HepG2 (cell line): ENCODE results near the gene SASS6. TPM values are rescaled to one million over a fixed set of nuclear protein-coding genes. Genes with fewer than 3 reads are reported as not detected.

ENCODE experiments used
- ATAC-seq: fragments of 200-7000 bp; cut with Tn5 transposase; 3 replicates; pipeline ENCODE4 v1.9.1; 2020; ENCODE audit warnings: mild to moderate bottlenecking, moderate library complexity
- BruUV-seq: library from RNA; stranded (reverse); fragments of 400-500 nt; replicated peaks from 2 replicates; lab custom pipeline; 2021; lab: Mats Ljungman, UMichigan
- CTCF ChIA-PET: fragments of 300-600 bp; formaldehyde crosslinking; extraction: SDS; loops from one replicate; lab custom pipeline; 2021; ENCODE audit warnings: low total read pairs, inconsistent platforms, low intra/inter-chr PET ratio; lab: Yijun Ruan, JAX
- POLR2A ChIA-PET: fragments of 350-600 bp; sonication (Branson Sonifier 250); formaldehyde crosslinking; loops from one replicate; lab custom pipeline; 2020; ENCODE audit warnings: antibody characterized with exemption, inconsistent platforms; lab: Yijun Ruan, JAX
- DNase-seq: peaks from one replicate; pipeline ENCODE4 v3.0.0-alpha.2; 2015; ENCODE audit warnings: low spot score
- FAIRE-seq: peaks from 3 replicates; lab custom pipeline; 2011; peaks lifted over from hg19 to GRCh38; lab: Jason Lieb, UNC
- H2AFZ ChIP-seq: one replicate; pipeline ENCODE4 v1.6.1; 2011; ENCODE audit warnings: low read length, inconsistent platforms
- H3K27ac ChIP-seq: fragments of 300-600 bp; 3 replicates; pipeline ENCODE4 v1.8.0; 2011; ENCODE audit warnings: mixed run types, mild to moderate bottlenecking, mixed read lengths, low read length, inconsistent platforms; ENCODE audit not compliant: insufficient read depth; ENCODE audit errors: extremely low read length
- H3K27me3 ChIP-seq, 2 experiments: fragments of 200-600 bp in 1 of 2; 2 replicates in 1 of 2; 3 replicates in 1 of 2; pipeline versions ENCODE4 v1.6.0 to v1.8.0; 2011; ENCODE audit warnings: low read length in 2 of 2, mild to moderate bottlenecking in 2 of 2, moderate library complexity in 2 of 2, inconsistent platforms in 1 of 2; ENCODE audit not compliant: insufficient read depth in 2 of 2, control insufficient read depth in 1 of 2
- H3K36me3 ChIP-seq, 2 experiments: fragments of 200-600 bp in 1 of 2; replicated peaks in 1 of 2; 2 replicates in 1 of 2; 3 replicates in 1 of 2; pipeline versions ENCODE4 v1.5.1 to v1.8.0; 2011; ENCODE audit warnings: low read length in 2 of 2, inconsistent platforms in 1 of 2; ENCODE audit not compliant: insufficient read depth in 2 of 2, control insufficient read depth in 1 of 2
- H3K4me1 ChIP-seq: 2 replicates; pipeline ENCODE4 v1.5.1; 2012; ENCODE audit warnings: low read length, inconsistent platforms; ENCODE audit not compliant: insufficient read depth
- H3K4me2 ChIP-seq: 2 replicates; pipeline ENCODE4 v1.6.0; 2011; ENCODE audit warnings: low read depth, low read length, inconsistent platforms
- H3K4me3 ChIP-seq, 3 experiments: fragments of 200-600 bp in 1 of 3; sonication (generic), shearing (Covaris generic) in 1 of 3; replicated peaks in 1 of 3; 2 replicates each; pipeline ENCODE4 v1.5.1; 2011 to 2016; ENCODE audit warnings: low read length in 3 of 3, inconsistent platforms in 2 of 3, low read depth in 2 of 3, mild to moderate bottlenecking in 2 of 3, control low read depth in 1 of 3, mixed read lengths in 1 of 3; ENCODE audit not compliant: insufficient read depth in 1 of 3
- H3K79me2 ChIP-seq: one replicate; pipeline ENCODE4 v1.6.1; 2011; ENCODE audit warnings: low read length, inconsistent platforms; ENCODE audit not compliant: insufficient read depth
- H3K9ac ChIP-seq: 2 replicates; pipeline ENCODE4 v1.6.0; 2011; ENCODE audit warnings: mild to moderate bottlenecking, low read depth, low read length, inconsistent platforms; ENCODE audit not compliant: insufficient read depth
- H3K9me3 ChIP-seq: 2 replicates; pipeline ENCODE4 v1.5.1; 2012; ENCODE audit warnings: mild to moderate bottlenecking, low read length
- H4K20me1 ChIP-seq: 2 replicates; pipeline ENCODE4 v1.6.0; 2011; ENCODE audit warnings: inconsistent platforms, mild to moderate bottlenecking, low read length, moderate library complexity; ENCODE audit not compliant: insufficient read depth
- CC2D1A ChIP-seq: sonication (generic); formaldehyde crosslinking; IDR thresholded peaks from 2 replicates; pipeline ENCODE4 v1.8.1; 2023; ENCODE audit warnings: mild to moderate bottlenecking, missing genetic modification reagents
- FUBP1 ChIP-seq: sonication (generic); formaldehyde crosslinking; IDR thresholded peaks from 2 replicates; pipeline ENCODE4 v1.5.1; 2020; ENCODE audit warnings: missing genetic modification reagents, mild to moderate bottlenecking, borderline replicate concordance
- GABPA ChIP-seq, 2 experiments: IDR thresholded peaks; 2 replicates each; pipeline ENCODE4 v1.6.1; 2011 to 2016; ENCODE audit warnings: low read depth in 2 of 2, low read length in 1 of 2, missing biosample characterization in 1 of 2, missing genetic modification characterization in 1 of 2
- JUN ChIP-seq: sonication (generic); formaldehyde crosslinking; IDR thresholded peaks from 2 replicates; pipeline ENCODE4 v1.4.0; 2020; ENCODE audit warnings: mild to moderate bottlenecking, missing genetic modification reagents
- LCORL ChIP-seq, 2 experiments: fragments of 450-650 bp in 1 of 2; sonication (generic) in 1 of 2; formaldehyde crosslinking in 1 of 2; IDR thresholded peaks; 2 replicates each; pipeline versions ENCODE4 v1.5.0 to v1.6.1; 2017 to 2020; ENCODE audit warnings: antibody characterized with exemption in 1 of 2, missing genetic modification reagents in 1 of 2
- MATR3 ChIP-seq: sonication (generic); formaldehyde crosslinking; IDR thresholded peaks from 2 replicates; pipeline ENCODE4 v1.4.0; 2020; ENCODE audit warnings: missing genetic modification reagents
- PBX2 ChIP-seq: IDR thresholded peaks from 2 replicates; pipeline ENCODE4 v1.6.1; 2016; ENCODE audit warnings: control low read depth
- POLR2A ChIP-seq, 2 experiments: IDR thresholded peaks; 2 replicates each; pipeline ENCODE4 v1.6.1; 2011; ENCODE audit warnings: low read depth in 2 of 2, low read length in 2 of 2, mild to moderate bottlenecking in 1 of 2, moderate library complexity in 1 of 2; ENCODE audit not compliant: insufficient read depth in 1 of 2
- RFX1 ChIP-seq: fragments of 450-650 bp; IDR thresholded peaks from 2 replicates; pipeline ENCODE4 v1.6.1; 2017
- TCF7 ChIP-seq: sonication (generic); IDR thresholded peaks from 2 replicates; pipeline ENCODE4 v1.6.1; 2016; ENCODE audit warnings: antibody characterized with exemption, low read depth
- ZNF142 ChIP-seq: sonication (generic); formaldehyde crosslinking; IDR thresholded peaks from 2 replicates; pipeline ENCODE4 v1.4.0; 2020; ENCODE audit warnings: missing genetic modification reagents
- ZNF704 ChIP-seq: sonication (generic); formaldehyde crosslinking; IDR thresholded peaks from 2 replicates; pipeline ENCODE4 v1.8.1; 2023; ENCODE audit warnings: mild to moderate bottlenecking, inconsistent platforms, moderate library complexity, missing genetic modification reagents, borderline replicate concordance
- WGBS: methylation state at CpG from one replicate; pipeline ENCODE4 v1.1.6; 2017; ENCODE audit warnings: low lambda C conversion rate; 5-methylcytosine and 5-hydroxymethylcytosine counted together
- in situ Hi-C: cut with HindIII; loops from 2 replicates; pipeline ENCODE4 v1.10.0; 2017; ENCODE audit warnings: low pct_unique_long_range_greater_than_20kb; ENCODE audit not compliant: extremely low pct_ligation_motif_present
- intact Hi-C: fragments of 100-400 bp; cut with micrococcal nuclease; formaldehyde crosslinking; loops from one replicate; pipeline ENCODE4 v1.10.0; 2022; ENCODE audit not compliant: unreplicated experiment
- polyA plus RNA-seq, 8 experiments: library from polyadenylated mRNA; depleted of rRNA in 3 of 8; stranded (reverse) in 7 of 8; unstranded in 1 of 8; fragments of >200 nt; fragmentation: Illumina TruSeq in 4 of 8; extraction: Trizol in 4 of 8; gene quantifications; 2 replicates each; pipeline versions ENCODE4 v1.2.1 to v1.2.3, GENCODE V29; 2011 to 2016; ENCODE audit warnings: low read depth in 4 of 8, missing spikeins in 1 of 8, mixed read lengths in 1 of 8; ENCODE audit not compliant: insufficient read depth in 1 of 8
- total RNA-seq, 5 experiments: library from RNA; depleted of rRNA; stranded (reverse); fragments of >200 nt; fragmentation: Illumina TruSeq; extraction: Trizol; gene quantifications; 2 replicates each; pipeline ENCODE4 v1.2.3, GENCODE V29; 2016; ENCODE audit warnings: low read depth in 1 of 5

Gene SASS6
- total and polyA plus RNA-seq, 2 of the 13 experiments (the other 11 are each of a cell fraction or from before 2014, with no cell fraction given): 2.3 to 10.7 TPM

GRCh38 chr1:100101564-100101963, 31.2 kb downstream of the SASS6 start:
- H3K9ac ChIP-seq: no peak overlapping the region
- H3K36me3 ChIP-seq: peaks cover 8 to 48% of the 10 kb centered on the region in 2 experiments
- no peaks in the 10 kb centered on the region for H3K4me1 ChIP-seq
- no peak overlapping the region for H3K4me3 ChIP-seq
- no peak overlapping the region for H3K4me2 ChIP-seq
- H2AFZ ChIP-seq: no peak overlapping the region
- intact Hi-C loops: no loop called here
- WGBS: 99% methylated on average over 2 of the region's 2 CpGs
- no peaks in the 10 kb centered on the region for H3K27me3 ChIP-seq
- FAIRE-seq: no peak
- no peaks in the 10 kb centered on the region for H4K20me1 ChIP-seq
- ATAC-seq: no peak
- H3K79me2 ChIP-seq: no peaks in the 10 kb centered on the region
- in situ Hi-C loops: no loop called here
- no peak for DNase-seq
- no peak overlapping the region for H3K27ac ChIP-seq
- H3K9me3 ChIP-seq: no peaks in the 10 kb centered on the region
- CTCF ChIA-PET: no interaction called here
- POLR2A ChIA-PET: no interaction called here
- BruUV-seq: no TSS peak
- TF ChIP-seq CC2D1A (CRISPR knock-in tag) (no peak), ZNF142 (CRISPR knock-in tag) (no peak), GABPA (IDR thresholded peaks at IDR 0.05; ENCODE audit: low read depth, low read length) (no peak), GABPA (CRISPR knock-in tag; IDR thresholded peaks at IDR 0.05; ENCODE audit: low read depth) (no peak), FUBP1 (CRISPR knock-in tag) (no peak), RFX1 (no peak), PBX2 (CRISPR knock-in tag) (no peak), TCF7 (no peak), MATR3 (CRISPR knock-in tag) (no peak), POLR2A (IDR thresholded peaks at IDR 0.05; ENCODE audit: insufficient read depth in 1 of 2, low read depth in 2 of 2, low read length in 2 of 2) (no peak), LCORL (IDR thresholded peaks at IDR 0.05) (no peak), LCORL (CRISPR knock-in tag; IDR thresholded peaks at IDR 0.05) (no peak), ZNF704 (CRISPR knock-in tag) (no peak), JUN (CRISPR knock-in tag) (no peak)
